H1 (cell line): ENCODE results near the gene PAK5. TPM values are rescaled to one million over a fixed set of nuclear protein-coding genes. Genes with fewer than 3 reads are reported as not detected.

Experiments
- CTCF ChIA-PET: fragments of 300-600 bp; sonication (Branson Sonifier 250); formaldehyde crosslinking; loops from one replicate; lab custom pipeline; 2021; ENCODE audit not compliant: partially characterized antibody; lab: Charles Lee
- POLR2A ChIA-PET: fragments of 300-600 bp; sonication (Branson Sonifier 250); formaldehyde crosslinking; loops from one replicate; lab custom pipeline; 2021; ENCODE audit warnings: inconsistent platforms; ENCODE audit not compliant: partially characterized antibody; lab: Charles Lee
- DNase-seq, 2 experiments: peaks; one replicate each; pipeline versions ENCODE4 v3.0.0 to v3.0.0-alpha.2; 2010 to 2022; ENCODE audit warnings: low spot score in 2 of 2, low read depth in 1 of 2, mixed read lengths in 1 of 2
- FAIRE-seq: peaks from 2 replicates; lab custom pipeline; 2011; peaks lifted over from hg19 to GRCh38; lab: Jason Lieb, UNC
- H2AFZ ChIP-seq: 2 replicates; pipeline ENCODE4 v1.8.1; 2012; ENCODE audit warnings: low read length, inconsistent platforms
- H2AK5ac ChIP-seq: 2 replicates; pipeline ENCODE4 v1.6.1; 2013; ENCODE audit warnings: low read depth, low read length
- H2BK120ac ChIP-seq: replicated peaks from 2 replicates; pipeline ENCODE3; 2013; ENCODE audit warnings: low read depth, low read length, inconsistent platforms
- H2BK12ac ChIP-seq: 2 replicates; pipeline ENCODE4 v1.6.1; 2013; ENCODE audit warnings: low read depth, low read length
- H2BK15ac ChIP-seq: 2 replicates; pipeline ENCODE4 v1.6.1; 2013; ENCODE audit warnings: low read length
- H2BK20ac ChIP-seq: 2 replicates; pipeline ENCODE4 v1.6.1; 2013; ENCODE audit warnings: low read length
- H2BK5ac ChIP-seq: 2 replicates; pipeline ENCODE4 v1.6.1; 2013; ENCODE audit warnings: low read depth, low read length
- H3K14ac ChIP-seq: 2 replicates; pipeline ENCODE4 v1.6.1; 2013; ENCODE audit warnings: inconsistent platforms; ENCODE audit not compliant: insufficient read length
- H3K18ac ChIP-seq: 2 replicates; pipeline ENCODE4 v1.6.1; 2013; ENCODE audit warnings: low read length; ENCODE audit errors: extremely low read depth
- H3K23ac ChIP-seq: 2 replicates; pipeline ENCODE4 v1.6.1; 2013; ENCODE audit warnings: inconsistent platforms; ENCODE audit not compliant: insufficient read length
- H3K23me2 ChIP-seq: 2 replicates; pipeline ENCODE4 v1.6.1; 2013; ENCODE audit warnings: low read depth, low read length
- H3K27ac ChIP-seq: 2 replicates; pipeline ENCODE4 v1.6.1; 2011; ENCODE audit warnings: low read depth, low read length, inconsistent platforms
- H3K27me3 ChIP-seq, 4 experiments: replicated peaks in 1 of 4; 1 replicate in 1 of 4; 2 replicates in 3 of 4; pipeline versions ENCODE4 v1.6.1 to v1.8.1; 2011 to 2013; ENCODE audit warnings: low read length in 3 of 4, mild to moderate bottlenecking in 3 of 4, inconsistent platforms in 2 of 4, mixed read lengths in 2 of 4, moderate library complexity in 1 of 4; ENCODE audit not compliant: control insufficient read depth in 3 of 4, insufficient read depth in 3 of 4; ENCODE audit errors: extremely low read depth in 1 of 4
- H3K36me3 ChIP-seq, 4 experiments: 2 replicates each; pipeline versions ENCODE4 v1.6.1 to v1.8.1; 2011 to 2013; ENCODE audit warnings: mild to moderate bottlenecking in 4 of 4, low read length in 3 of 4, moderate library complexity in 2 of 4, control low read depth in 1 of 4, inconsistent platforms in 1 of 4; ENCODE audit not compliant: insufficient read depth in 4 of 4, control insufficient read depth in 2 of 4
- H3K4ac ChIP-seq: replicated peaks from 2 replicates; pipeline ENCODE3; 2013; ENCODE audit warnings: low read length, low read depth, mixed read lengths, inconsistent platforms; ENCODE audit not compliant: insufficient read length
- H3K4me1 ChIP-seq, 4 experiments: replicated peaks in 1 of 4; 1 replicate in 1 of 4; 2 replicates in 3 of 4; pipeline versions ENCODE4 v1.6.1 to v1.8.1; 2011 to 2013; ENCODE audit warnings: low read length in 3 of 4, inconsistent platforms in 2 of 4, mixed read lengths in 1 of 4; ENCODE audit not compliant: insufficient read depth in 4 of 4, control insufficient read depth in 3 of 4
- H3K4me2 ChIP-seq, 2 experiments: 2 replicates each; pipeline versions ENCODE4 v1.6.1 to v1.8.1; 2011 to 2013; ENCODE audit warnings: low read depth in 2 of 2, low read length in 2 of 2, control low read depth in 1 of 2, inconsistent platforms in 1 of 2, mild to moderate bottlenecking in 1 of 2; ENCODE audit not compliant: insufficient read depth in 1 of 2
- H3K4me3 ChIP-seq, 4 experiments: fragments of 200-600, 300-600 bp in 1 of 4; sonication (generic), shearing (Covaris generic), sonication (Bioruptor Twin) in 1 of 4; 2 replicates each; pipeline versions ENCODE4 v1.5.1 to v1.8.1; 2011 to 2016; ENCODE audit warnings: low read length in 4 of 4, low read depth in 3 of 4, control low read depth in 2 of 4, inconsistent platforms in 2 of 4, mild to moderate bottlenecking in 2 of 4, mixed read lengths in 1 of 4, moderate library complexity in 1 of 4; ENCODE audit not compliant: insufficient read depth in 2 of 4; ENCODE audit errors: extremely low read depth in 1 of 4
- H3K56ac ChIP-seq: replicated peaks from 2 replicates; pipeline ENCODE3; 2013; ENCODE audit warnings: low read depth, mild to moderate bottlenecking, mixed read lengths, low read length, inconsistent platforms; ENCODE audit not compliant: insufficient read length
- H3K79me1 ChIP-seq: 2 replicates; pipeline ENCODE4 v1.6.1; 2013; ENCODE audit warnings: low read depth, low read length, control low read depth
- H3K79me2 ChIP-seq, 2 experiments: 2 replicates each; pipeline versions ENCODE4 v1.6.1 to v1.8.1; 2012 to 2013; ENCODE audit warnings: low read length in 2 of 2, mild to moderate bottlenecking in 2 of 2, inconsistent platforms in 1 of 2; ENCODE audit not compliant: insufficient read depth in 2 of 2, control insufficient read depth in 1 of 2
- H3K9ac ChIP-seq, 4 experiments: replicated peaks in 1 of 4; 1 replicate in 1 of 4; 2 replicates in 3 of 4; pipeline versions ENCODE4 v1.6.1 to v1.8.1; 2011 to 2013; ENCODE audit warnings: low read depth in 3 of 4, low read length in 3 of 4, control low read depth in 2 of 4, mild to moderate bottlenecking in 2 of 4, moderate library complexity in 2 of 4, inconsistent platforms in 1 of 4; ENCODE audit errors: extremely low read depth in 1 of 4
- H3K9me3 ChIP-seq, 2 experiments: 2 replicates each; pipeline versions ENCODE4 v1.6.1 to v1.8.1; 2012 to 2013; ENCODE audit warnings: mild to moderate bottlenecking in 2 of 2, moderate library complexity in 2 of 2, control low read depth in 1 of 2, inconsistent platforms in 1 of 2, low read depth in 1 of 2, low read length in 1 of 2, mixed read lengths in 1 of 2; ENCODE audit not compliant: insufficient read depth in 2 of 2
- H4K20me1 ChIP-seq, 2 experiments: replicated peaks in 1 of 2; 2 replicates each; pipeline versions ENCODE3 to v1.8.1; 2011 to 2013; ENCODE audit warnings: inconsistent platforms in 2 of 2, low read length in 2 of 2, mild to moderate bottlenecking in 1 of 2; ENCODE audit not compliant: insufficient read depth in 2 of 2, control insufficient read depth in 1 of 2
- H4K5ac ChIP-seq: 2 replicates; pipeline ENCODE4 v1.6.1; 2013; ENCODE audit warnings: low read length, low read depth, mixed read lengths, inconsistent platforms; ENCODE audit not compliant: insufficient read length
- H4K8ac ChIP-seq: 2 replicates; pipeline ENCODE4 v1.8.0; 2013; ENCODE audit warnings: mild to moderate bottlenecking, moderate library complexity, low read length, inconsistent platforms; ENCODE audit not compliant: insufficient read depth; ENCODE audit errors: extremely low read depth
- H4K91ac ChIP-seq: replicated peaks from 2 replicates; pipeline ENCODE3; 2013; ENCODE audit warnings: low read length, mixed read lengths, inconsistent platforms; ENCODE audit not compliant: insufficient read length
- CBX5 ChIP-seq: fragments of 300-800, 300-1000 bp; sonication (generic); IDR thresholded peaks from 2 replicates; pipeline ENCODE4 v1.7.1; 2016; ENCODE audit warnings: antibody characterized with exemption, low read length, low read depth
- CREB1 ChIP-seq: IDR thresholded peaks from 2 replicates; pipeline ENCODE4 v1.6.1; 2012; ENCODE audit warnings: inconsistent platforms
- POU5F1 ChIP-seq: IDR thresholded peaks from 2 replicates; pipeline ENCODE4 v1.6.1; 2011; ENCODE audit warnings: low read depth, mild to moderate bottlenecking, low read length, moderate library complexity
- RXRA ChIP-seq: IDR thresholded peaks from 2 replicates; pipeline ENCODE4 v1.6.1; 2011; ENCODE audit warnings: low read depth, mild to moderate bottlenecking, low read length, moderate library complexity; ENCODE audit not compliant: insufficient read depth
- WGBS, 2 experiments: shearing (Covaris generic) in 1 of 2; methylation state at CpG; one replicate each; pipeline versions ENCODE4 v1.1.6 to v1.1.7; 2013 to 2015; ENCODE audit warnings: low lambda C conversion rate in 2 of 2, mixed read lengths in 2 of 2, inconsistent platforms in 1 of 2, low coverage in 1 of 2, missing lambda C conversion rate in 1 of 2; ENCODE audit not compliant: insufficient replicate concordance in 2 of 2, insufficient coverage in 1 of 2, insufficient read length in 1 of 2; ENCODE audit errors: extremely low coverage in 1 of 2, missing lambda C conversion rate in 1 of 2; 5-methylcytosine and 5-hydroxymethylcytosine counted together
- polyA plus RNA-seq, 7 experiments: library from polyadenylated mRNA; depleted of rRNA in 3 of 7; stranded (reverse) in 5 of 7; unstranded in 2 of 7; fragments of >200 nt in 5 of 7; fragments of 200-250 nt in 2 of 7; gene quantifications; 1 replicate in 5 of 7; 2 replicates in 1 of 7; 4 replicates in 1 of 7; pipeline versions ENCODE4 v1.2.1 to v1.2.3, GENCODE V29; 2011 to 2013; ENCODE audit warnings: missing spikeins in 2 of 7, mixed read lengths in 2 of 7
- total RNA-seq: library from RNA; stranded (reverse); fragmentation: NEBNext Ultra II Directional; extraction: Animal tissue kit (Norgen Biotek cat#: 25700); gene quantifications from 2 replicates; pipeline ENCODE4 v1.2.1, GENCODE V29; 2021
- TF ChIP-seq, protein P1 (sequence below): IDR thresholded peaks from 2 replicates; pipeline ENCODE4 v1.6.1; 2012; ENCODE audit warnings: inconsistent platforms
- TF ChIP-seq, protein P2 (sequence below): IDR thresholded peaks from 2 replicates; pipeline ENCODE4 v1.6.1; 2011; ENCODE audit warnings: low read depth, mild to moderate bottlenecking, low read length; ENCODE audit not compliant: insufficient read depth

Gene PAK5
- total and polyA plus RNA-seq, 2 of the 8 experiments (the other 6 are each of a cell fraction or from before 2014, with no cell fraction given), result 0.54 to 0.80 TPM

DNA sequence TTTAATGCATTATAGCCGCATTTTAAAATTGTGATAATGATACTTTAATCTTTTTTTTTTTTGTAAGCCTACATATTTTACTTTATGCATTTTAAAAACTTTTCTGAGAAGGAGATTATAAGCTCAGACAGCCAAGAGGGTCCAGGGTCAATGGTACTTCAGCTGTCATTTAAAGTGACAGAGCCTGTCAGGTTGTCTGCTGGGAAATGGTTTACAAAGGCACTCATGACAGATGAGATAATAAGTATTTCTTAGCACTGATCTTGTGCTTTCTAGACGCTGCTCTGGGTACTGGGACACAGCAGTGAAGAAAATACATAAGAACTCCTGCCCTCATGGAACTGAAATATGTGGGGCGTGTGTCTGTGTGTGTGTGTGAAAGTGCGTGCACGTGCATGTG, 304.9 kb downstream of the PAK5 start:
- Histone ChIP-seq H3K27me3 (no peaks in the 10 kb centered on the region), H3K4me2 (no peak overlapping the region), H3K79me1 (no peaks in the 10 kb centered on the region), H4K8ac (no peak overlapping the region), H3K18ac (no peak overlapping the region), H3K4me1 (peaks cover 0 to 3% (median 0%) of the 10 kb centered on the region in 4 experiments; a peak in 1 of 7 replicates), H3K9ac (no peak overlapping the region), H3K56ac (no peak overlapping the region), H3K27ac (no peak overlapping the region), H3K36me3 (no peaks in the 10 kb centered on the region), H3K4me3 (no peak overlapping the region), H4K91ac (no peak overlapping the region), H3K79me2 (no peaks in the 10 kb centered on the region), H3K14ac (no peak overlapping the region), H3K23ac (no peak overlapping the region), H4K20me1 (no peaks in the 10 kb centered on the region), H3K9me3 (no peaks in the 10 kb centered on the region), H2BK5ac (no peak overlapping the region), H2BK15ac (no peak overlapping the region), H2BK12ac (no peak overlapping the region), H3K4ac (no peak overlapping the region), H3K23me2 (no peaks in the 10 kb centered on the region), H2AK5ac (no peak overlapping the region), H2AFZ (no peak overlapping the region), H2BK120ac (no peak overlapping the region), H2BK20ac (no peak overlapping the region), H4K5ac (no peak overlapping the region)
- FAIRE-seq, result no peak
- TF ChIP-seq POU5F1, result no peak
- TF ChIP-seq CBX5, result no peak
- TF ChIP-seq, protein P1, sequence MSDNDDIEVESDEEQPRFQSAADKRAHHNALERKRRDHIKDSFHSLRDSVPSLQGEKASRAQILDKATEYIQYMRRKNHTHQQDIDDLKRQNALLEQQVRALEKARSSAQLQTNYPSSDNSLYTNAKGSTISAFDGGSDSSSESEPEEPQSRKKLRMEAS, result no peak
- TF ChIP-seq, protein P2, sequence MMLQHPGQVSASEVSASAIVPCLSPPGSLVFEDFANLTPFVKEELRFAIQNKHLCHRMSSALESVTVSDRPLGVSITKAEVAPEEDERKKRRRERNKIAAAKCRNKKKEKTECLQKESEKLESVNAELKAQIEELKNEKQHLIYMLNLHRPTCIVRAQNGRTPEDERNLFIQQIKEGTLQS, result no peak
- TF ChIP-seq CREB1, result no peak
- TF ChIP-seq RXRA, result no peak
- WGBS, 2 experiments, result 91% methylated on average over 5 of the region's 5 CpGs; no CpG with 5 or more reads in 1 of the 2 experiments
- CTCF ChIA-PET, result interaction anchor here (0.7 to 3.8 kb wide), 4 partner anchors 16 to 120 kb away, joined by 3 to 15 read pairs (median 3); no protein-coding TSS in a partner anchor
- POLR2A ChIA-PET, result no interaction called here
- DNase-seq, result no peak
